SK-N-SH (cell line): ENCODE data around the gene PRKCD. TPM values are rescaled to one million over a fixed set of nuclear protein-coding genes. Genes with fewer than 3 reads are reported as not detected.

ENCODE experiments used
- CTCF ChIA-PET: fragments of 300-600, 350-600 bp; formaldehyde crosslinking; extraction: SDS; loops from one replicate; lab custom pipeline; 2021; lab: Yijun Ruan, JAX
- POLR2A ChIA-PET: fragments of 350-600 bp; sonication (Branson Sonifier 250); formaldehyde crosslinking; extraction: SDS; loops from one replicate; lab custom pipeline; 2020; ENCODE audit warnings: antibody characterized with exemption, inconsistent platforms; lab: Yijun Ruan, JAX
- DNase-seq: peaks from one replicate; pipeline ENCODE4 v3.0.0; 2012
- H2AFZ ChIP-seq: fragments of 200-600 bp; sonication (generic); 2 replicates; pipeline ENCODE4 v1.8.1; 2016; ENCODE audit warnings: antibody characterized with exemption, mild to moderate bottlenecking, low read depth
- H3F3A ChIP-seq: fragments of 200-600 bp; sonication (generic); replicated peaks from 2 replicates; pipeline ENCODE3; 2016; ENCODE audit warnings: antibody characterized with exemption, mild to moderate bottlenecking; ENCODE audit not compliant: insufficient read depth
- H3K27ac ChIP-seq, 2 experiments: fragments of 200-500 bp in 1 of 2; fragments of 200-600 bp in 1 of 2; sonication (Bioruptor generic) in 1 of 2; sonication (generic), shearing (Covaris generic) in 1 of 2; 2 replicates each; pipeline versions ENCODE4 v1.5.1 to v1.6.1; 2014 to 2016; ENCODE audit warnings: low read depth in 2 of 2, inconsistent platforms in 1 of 2, low read length in 1 of 2, mild to moderate bottlenecking in 1 of 2, mixed read lengths in 1 of 2
- H3K27me3 ChIP-seq: fragments of 200-600 bp; sonication (generic), shearing (Covaris generic); 2 replicates; pipeline ENCODE4 v1.6.1; 2016; ENCODE audit warnings: mixed run types; ENCODE audit not compliant: insufficient read depth
- H3K36me3 ChIP-seq, 2 experiments: fragments of 200-500 bp in 1 of 2; fragments of 200-600 bp in 1 of 2; sonication (Bioruptor generic) in 1 of 2; sonication (generic) in 1 of 2; replicated peaks in 1 of 2; 2 replicates each; pipeline versions ENCODE3 to v1.5.1; 2014 to 2016; ENCODE audit warnings: low read length in 1 of 2, mild to moderate bottlenecking in 1 of 2; ENCODE audit not compliant: insufficient read depth in 2 of 2, control insufficient read depth in 1 of 2
- H3K4me1 ChIP-seq, 2 experiments: fragments of 200-500 bp in 1 of 2; fragments of 200-600 bp in 1 of 2; sonication (Bioruptor generic) in 1 of 2; sonication (generic), shearing (Covaris generic) in 1 of 2; 2 replicates each; pipeline versions ENCODE4 v1.5.1 to v1.6.1; 2014 to 2016; ENCODE audit warnings: low read depth in 1 of 2, low read length in 1 of 2, mixed run types in 1 of 2; ENCODE audit not compliant: insufficient read depth in 2 of 2, control insufficient read depth in 1 of 2
- H3K4me2 ChIP-seq: fragments of 200-600 bp; sonication (generic), shearing (Covaris generic); 2 replicates; pipeline ENCODE4 v1.6.1; 2017; ENCODE audit warnings: mixed run types
- H3K4me3 ChIP-seq, 2 experiments: fragments of 200-500 bp in 1 of 2; fragments of 200-600 bp in 1 of 2; sonication (Bioruptor generic) in 1 of 2; sonication (generic), shearing (Covaris generic) in 1 of 2; 2 replicates each; pipeline versions ENCODE4 v1.5.1 to v1.8.1; 2014 to 2016; ENCODE audit warnings: low read depth in 2 of 2, inconsistent platforms in 1 of 2, low read length in 1 of 2, mild to moderate bottlenecking in 1 of 2, mixed read lengths in 1 of 2, moderate library complexity in 1 of 2
- H3K79me2 ChIP-seq: fragments of 200-600 bp; sonication (generic); 2 replicates; pipeline ENCODE4 v1.8.1; 2017; ENCODE audit warnings: mild to moderate bottlenecking; ENCODE audit not compliant: insufficient read depth
- H3K9ac ChIP-seq: fragments of 200-600 bp; sonication (generic); 2 replicates; pipeline ENCODE4 v1.6.1; 2017; ENCODE audit warnings: mixed run types
- H3K9me2 ChIP-seq: fragments of 200-600 bp; sonication (generic); 2 replicates; pipeline ENCODE4 v1.6.1; 2017; ENCODE audit warnings: mixed run types
- H3K9me3 ChIP-seq: fragments of 200-600 bp; sonication (generic); 2 replicates; pipeline ENCODE4 v1.6.1; 2017; ENCODE audit warnings: mixed run types, mild to moderate bottlenecking, moderate library complexity
- H4K20me1 ChIP-seq: fragments of 200-600 bp; sonication (generic); 2 replicates; pipeline ENCODE4 v1.6.1; 2017; ENCODE audit warnings: mild to moderate bottlenecking, mixed run types; ENCODE audit not compliant: insufficient read depth
- CHD2 ChIP-seq: fragments of 150-350 bp; IDR thresholded peaks from 2 replicates; pipeline ENCODE4 v1.6.1; 2018; ENCODE audit warnings: low read length; ENCODE audit not compliant: partially characterized antibody
- EP300 ChIP-seq, 2 experiments: IDR thresholded peaks; 2 replicates each; pipeline versions ENCODE4 v1.4.0 to v1.6.1; 2012; ENCODE audit warnings: borderline replicate concordance in 1 of 2, low read depth in 1 of 2, low read length in 1 of 2
- EZH2phosphoT487 ChIP-seq: fragments of 200-600 bp; sonication (generic); IDR thresholded peaks from 2 replicates; pipeline ENCODE4 v1.6.1; 2017; ENCODE audit warnings: low read depth, mixed run types, mild to moderate bottlenecking, antibody characterized with exemption, moderate library complexity, borderline replicate concordance
- FOXM1 ChIP-seq: IDR thresholded peaks from 2 replicates; pipeline ENCODE4 v1.4.0; 2012; ENCODE audit warnings: low read depth, mild to moderate bottlenecking
- GABPA ChIP-seq: IDR thresholded peaks from 2 replicates; pipeline ENCODE4 v1.4.0; 2012; ENCODE audit warnings: low read depth, mild to moderate bottlenecking
- MEF2A ChIP-seq: IDR thresholded peaks from 2 replicates; pipeline ENCODE4 v1.4.0; 2012; ENCODE audit warnings: low read depth, borderline replicate concordance
- NFIC ChIP-seq: IDR thresholded peaks from 2 replicates; pipeline ENCODE4 v1.4.0; 2012; ENCODE audit warnings: borderline replicate concordance
- POLR2AphosphoS5 ChIP-seq: IDR thresholded peaks from 2 replicates; pipeline ENCODE4 v1.6.1; 2012; ENCODE audit warnings: low read depth, low read length
- RAD21 ChIP-seq: IDR thresholded peaks from 2 replicates; pipeline ENCODE4 v1.6.1; 2012; ENCODE audit warnings: mild to moderate bottlenecking, low read length
- RCOR1 ChIP-seq: fragments of 150-350 bp; IDR thresholded peaks from 2 replicates; pipeline ENCODE4 v1.6.1; 2017; ENCODE audit warnings: antibody characterized with exemption, low read length
- RFX5 ChIP-seq: IDR thresholded peaks from 2 replicates; pipeline ENCODE4 v1.6.1; 2012; ENCODE audit warnings: mild to moderate bottlenecking, improper control_type of control experiment, low read length
- RXRA ChIP-seq: IDR thresholded peaks from 2 replicates; pipeline ENCODE4 v1.4.0; 2012; ENCODE audit warnings: low read depth, mild to moderate bottlenecking, borderline replicate concordance
- TAF1 ChIP-seq: IDR thresholded peaks from 2 replicates; pipeline ENCODE4 v1.6.1; 2012; ENCODE audit warnings: low read depth, mild to moderate bottlenecking, low read length, moderate library complexity, borderline replicate concordance
- TCF12 ChIP-seq: IDR thresholded peaks from 2 replicates; pipeline ENCODE4 v1.4.0; 2012
- TEAD4 ChIP-seq: IDR thresholded peaks from 2 replicates; pipeline ENCODE4 v1.4.0; 2012; ENCODE audit warnings: mild to moderate bottlenecking, borderline replicate concordance; ENCODE audit not compliant: insufficient read depth
- WGBS: methylation state at CpG from one replicate; pipeline ENCODE4 v1.1.6; 2017; ENCODE audit warnings: low lambda C conversion rate; 5-methylcytosine and 5-hydroxymethylcytosine counted together
- polyA plus RNA-seq, 3 experiments: library from polyadenylated mRNA; depleted of rRNA; stranded (reverse); fragments of >200 nt; gene quantifications; 2 replicates each; pipeline ENCODE4 v1.2.3, GENCODE V29; 2012
- TF ChIP-seq, protein P1 (sequence below): IDR thresholded peaks from 2 replicates; pipeline ENCODE4; 2012
- TF ChIP-seq, protein P2 (sequence below): IDR thresholded peaks from 2 replicates; pipeline ENCODE4 v1.6.1; 2012; ENCODE audit warnings: mild to moderate bottlenecking, low read depth, low read length, moderate library complexity
- TF ChIP-seq, protein P3 (sequence below): IDR thresholded peaks from 2 replicates; pipeline ENCODE4 v1.4.0; 2012; ENCODE audit warnings: low read depth, borderline replicate concordance

The PRKCD gene
- polyA plus RNA-seq, 1 of the 3 experiments (the other 2 are of a cell fraction): 29.0 TPM

DNA sequence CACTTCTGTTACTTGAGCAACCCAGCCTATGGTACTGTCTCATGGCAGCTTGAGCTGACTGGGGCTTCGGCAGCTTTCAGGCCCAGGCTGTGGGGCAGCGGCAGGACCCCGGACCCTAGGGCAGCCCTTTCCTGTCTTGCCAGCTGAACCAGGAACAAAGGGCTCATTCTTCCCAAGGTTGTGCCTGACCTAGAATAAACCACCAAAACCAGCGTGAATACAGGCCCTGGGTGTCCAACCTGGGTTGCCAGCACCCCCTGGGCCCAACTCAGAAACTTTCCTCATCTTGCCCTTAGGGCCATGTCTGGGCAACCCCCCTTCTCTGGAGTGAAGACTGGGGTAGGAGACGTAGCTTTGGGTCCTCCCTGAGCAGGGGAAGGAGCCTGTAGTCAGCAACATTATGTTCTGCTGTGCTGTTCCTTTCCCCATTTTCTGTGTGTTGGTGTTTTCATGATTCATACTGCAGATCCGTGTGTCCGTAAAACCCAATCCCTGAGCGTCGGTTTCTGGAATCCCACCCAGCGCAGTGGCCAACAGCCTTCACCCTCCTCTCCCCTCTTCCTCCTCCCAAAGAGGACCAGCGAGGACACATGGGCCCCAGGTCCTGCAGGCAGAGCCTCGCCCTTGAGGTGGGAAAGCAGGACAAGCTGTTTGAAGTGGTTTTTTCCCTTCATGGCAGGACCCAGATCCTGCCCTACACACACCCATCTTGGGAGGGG is 61.3 kb downstream of the PRKCD start:
- Histone ChIP-seq H3K27me3 (no peaks in the 10 kb centered on the region), H2AFZ (no peak overlapping the region), H3K27ac (no peak overlapping the region), H3K9ac (no peak overlapping the region), H4K20me1 (no peaks in the 10 kb centered on the region), H3K4me3 (no peak overlapping the region), H3K4me1 (no peaks in the 10 kb centered on the region), H3K9me2 (no peaks in the 10 kb centered on the region), H3K36me3 (peaks cover 19 to 47% of the 10 kb centered on the region in 2 experiments), H3K79me2 (no peaks in the 10 kb centered on the region), H3F3A (peaks cover 17% of the 10 kb centered on the region), H3K4me2 (no peak overlapping the region), H3K9me3 (no peaks in the 10 kb centered on the region)
- POLR2A ChIA-PET: no interaction called here
- CTCF ChIA-PET: interaction anchor here (4.1 kb wide), 1 partner anchor 26 kb away, joined by 18 read pairs; no protein-coding TSS in a partner anchor
- WGBS: 91% methylated on average over 11 of the region's 12 CpGs
- no peak for TF ChIP-seq GABPA
- TF ChIP-seq, protein P1, sequence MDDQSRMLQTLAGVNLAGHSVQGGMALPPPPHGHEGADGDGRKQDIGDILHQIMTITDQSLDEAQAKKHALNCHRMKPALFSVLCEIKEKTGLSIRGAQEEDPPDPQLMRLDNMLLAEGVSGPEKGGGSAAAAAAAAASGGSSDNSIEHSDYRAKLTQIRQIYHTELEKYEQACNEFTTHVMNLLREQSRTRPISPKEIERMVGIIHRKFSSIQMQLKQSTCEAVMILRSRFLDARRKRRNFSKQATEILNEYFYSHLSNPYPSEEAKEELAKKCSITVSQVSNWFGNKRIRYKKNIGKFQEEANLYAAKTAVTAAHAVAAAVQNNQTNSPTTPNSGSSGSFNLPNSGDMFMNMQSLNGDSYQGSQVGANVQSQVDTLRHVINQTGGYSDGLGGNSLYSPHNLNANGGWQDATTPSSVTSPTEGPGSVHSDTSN: no peak
- no peak for TF ChIP-seq RAD21
- TF ChIP-seq POLR2AphosphoS5: no peak
- TF ChIP-seq NFIC: no peak
- TF ChIP-seq, protein P2, sequence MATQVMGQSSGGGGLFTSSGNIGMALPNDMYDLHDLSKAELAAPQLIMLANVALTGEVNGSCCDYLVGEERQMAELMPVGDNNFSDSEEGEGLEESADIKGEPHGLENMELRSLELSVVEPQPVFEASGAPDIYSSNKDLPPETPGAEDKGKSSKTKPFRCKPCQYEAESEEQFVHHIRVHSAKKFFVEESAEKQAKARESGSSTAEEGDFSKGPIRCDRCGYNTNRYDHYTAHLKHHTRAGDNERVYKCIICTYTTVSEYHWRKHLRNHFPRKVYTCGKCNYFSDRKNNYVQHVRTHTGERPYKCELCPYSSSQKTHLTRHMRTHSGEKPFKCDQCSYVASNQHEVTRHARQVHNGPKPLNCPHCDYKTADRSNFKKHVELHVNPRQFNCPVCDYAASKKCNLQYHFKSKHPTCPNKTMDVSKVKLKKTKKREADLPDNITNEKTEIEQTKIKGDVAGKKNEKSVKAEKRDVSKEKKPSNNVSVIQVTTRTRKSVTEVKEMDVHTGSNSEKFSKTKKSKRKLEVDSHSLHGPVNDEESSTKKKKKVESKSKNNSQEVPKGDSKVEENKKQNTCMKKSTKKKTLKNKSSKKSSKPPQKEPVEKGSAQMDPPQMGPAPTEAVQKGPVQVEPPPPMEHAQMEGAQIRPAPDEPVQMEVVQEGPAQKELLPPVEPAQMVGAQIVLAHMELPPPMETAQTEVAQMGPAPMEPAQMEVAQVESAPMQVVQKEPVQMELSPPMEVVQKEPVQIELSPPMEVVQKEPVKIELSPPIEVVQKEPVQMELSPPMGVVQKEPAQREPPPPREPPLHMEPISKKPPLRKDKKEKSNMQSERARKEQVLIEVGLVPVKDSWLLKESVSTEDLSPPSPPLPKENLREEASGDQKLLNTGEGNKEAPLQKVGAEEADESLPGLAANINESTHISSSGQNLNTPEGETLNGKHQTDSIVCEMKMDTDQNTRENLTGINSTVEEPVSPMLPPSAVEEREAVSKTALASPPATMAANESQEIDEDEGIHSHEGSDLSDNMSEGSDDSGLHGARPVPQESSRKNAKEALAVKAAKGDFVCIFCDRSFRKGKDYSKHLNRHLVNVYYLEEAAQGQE: no peak
- no peak for TF ChIP-seq RCOR1
- no peak for TF ChIP-seq MEF2A
- DNase-seq: no peak

DNA sequence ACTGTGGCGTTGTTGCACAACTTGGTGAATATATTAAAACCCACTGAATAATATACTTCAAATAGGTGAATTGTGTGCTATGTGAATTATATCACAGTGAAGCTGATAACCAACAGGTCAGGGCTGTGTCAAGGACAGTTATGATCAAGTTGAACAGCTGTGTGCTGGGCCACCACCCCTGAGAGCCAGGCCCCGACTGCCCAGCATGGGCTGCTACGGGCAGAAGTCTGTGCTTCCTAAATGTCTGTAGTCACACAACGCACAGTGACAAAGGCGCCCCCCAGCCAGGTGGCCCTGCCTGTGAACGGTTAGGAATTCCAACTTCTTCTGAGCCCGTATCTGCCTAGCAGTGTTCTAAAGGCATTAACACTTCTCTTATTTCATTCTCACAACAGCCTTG is 62.0 kb downstream of the PRKCD start:
- Histone ChIP-seq H3K79me2 (no peaks in the 10 kb centered on the region), H3K4me1 (no peaks in the 10 kb centered on the region), H3K9me2 (no peaks in the 10 kb centered on the region), H2AFZ (no peak overlapping the region), H3K4me3 (no peak overlapping the region), H3K27me3 (no peaks in the 10 kb centered on the region), H3K27ac (no peak overlapping the region), H4K20me1 (no peaks in the 10 kb centered on the region), H3K4me2 (no peak overlapping the region), H3K9me3 (no peaks in the 10 kb centered on the region), H3F3A (peaks cover 17% of the 10 kb centered on the region), H3K36me3 (peaks cover 23 to 54% of the 10 kb centered on the region in 2 experiments), H3K9ac (no peak overlapping the region)
- DNase-seq: no peak
- POLR2A ChIA-PET: no interaction called here
- WGBS: 60% methylated on average over 3 of the region's 7 CpGs
- CTCF ChIA-PET: interaction anchor here (4.1 kb wide), 1 partner anchor 27 kb away, joined by 18 read pairs; no protein-coding TSS in a partner anchor
- no peak for TF ChIP-seq RCOR1
- TF ChIP-seq FOXM1: no peak
- TF ChIP-seq CHD2: no peak
- no peak for TF ChIP-seq MEF2A
- TF ChIP-seq TEAD4: no peak
- TF ChIP-seq TCF12: no peak
- TF ChIP-seq EP300 (IDR thresholded peaks at IDR 0.05; ENCODE audit: borderline replicate concordance in 1 of 2, low read depth in 1 of 2, low read length in 1 of 2): no peak
- TF ChIP-seq TAF1: no peak
- no peak for TF ChIP-seq RFX5
- TF ChIP-seq, protein P3, sequence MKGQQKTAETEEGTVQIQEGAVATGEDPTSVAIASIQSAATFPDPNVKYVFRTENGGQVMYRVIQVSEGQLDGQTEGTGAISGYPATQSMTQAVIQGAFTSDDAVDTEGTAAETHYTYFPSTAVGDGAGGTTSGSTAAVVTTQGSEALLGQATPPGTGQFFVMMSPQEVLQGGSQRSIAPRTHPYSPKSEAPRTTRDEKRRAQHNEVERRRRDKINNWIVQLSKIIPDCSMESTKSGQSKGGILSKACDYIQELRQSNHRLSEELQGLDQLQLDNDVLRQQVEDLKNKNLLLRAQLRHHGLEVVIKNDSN: no peak
- no peak for TF ChIP-seq EZH2phosphoT487
- TF ChIP-seq RXRA: no peak
